GM21717 (cell line): ENCODE data around the gene CFAP221.

Experiments used
- ATAC-seq: cut with Tn5 transposase; IDR thresholded peaks from one replicate; pipeline ENCODE4 v1.9.1; 2021; ENCODE audit warnings: mild to moderate bottlenecking, moderate library complexity; ENCODE audit not compliant: unreplicated experiment

Gene CFAP221

GRCh38 chr2:119536211-119536610 is 8.0 kb upstream of the CFAP221 start:
- no peak for ATAC-seq

- ATAC-seq: no peak
These were observed 7.5 kb upstream of the CFAP221 start for GRCh38 chr2:119536707-119537106.

GRCh38 chr2:119537792-119538191 is 6.5 kb upstream of the CFAP221 start:
- no peak for ATAC-seq

- no peak for ATAC-seq
These were observed 2.8 kb upstream of the CFAP221 start for GRCh38 chr2:119541476-119541875.

- ATAC-seq: no peak
These were observed 758 bp downstream of the CFAP221 start for GRCh38 chr2:119544939-119545475.

- ATAC-seq: no peak
These were observed 1.7 kb downstream of the CFAP221 start for GRCh38 chr2:119545754-119546446.

- no peak for ATAC-seq
These were observed 2.2 kb downstream of the CFAP221 start for GRCh38 chr2:119546447-119546767.

- ATAC-seq: no peak
These were observed 4.4 kb downstream of the CFAP221 start for GRCh38 chr2:119548516-119549120.

GRCh38 chr2:119549241-119549640 is 5.0 kb downstream of the CFAP221 start:
- ATAC-seq: no peak

GRCh38 chr2:119550346-119550745 is 6.1 kb downstream of the CFAP221 start:
- ATAC-seq: no peak

GRCh38 chr2:119550856-119551255 is 6.6 kb downstream of the CFAP221 start:
- no peak for ATAC-seq

- no peak for ATAC-seq
These were observed 8.7 kb downstream of the CFAP221 start for GRCh38 chr2:119552902-119553301.

- ATAC-seq: no peak
These were observed 9.6 kb downstream of the CFAP221 start for GRCh38 chr2:119553687-119554344.

GRCh38 chr2:119565481-119565880 is 21.2 kb downstream of the CFAP221 start:
- ATAC-seq: no peak

- no peak for ATAC-seq
These were observed 23.0 kb downstream of the CFAP221 start for GRCh38 chr2:119567292-119567691.

GRCh38 chr2:119574108-119574815 is 30.0 kb downstream of the CFAP221 start:
- ATAC-seq: peak; percentile 98

- no peak for ATAC-seq
These were observed 30.6 kb downstream of the CFAP221 start for GRCh38 chr2:119574864-119575263.

- ATAC-seq: no peak
These were observed 31.2 kb downstream of the CFAP221 start for GRCh38 chr2:119575439-119575838.

- no peak for ATAC-seq
These were observed 35.4 kb downstream of the CFAP221 start for GRCh38 chr2:119579424-119580295.

GRCh38 chr2:119580550-119581072 is 36.4 kb downstream of the CFAP221 start:
- no peak for ATAC-seq
